Lower leg skin (tissue), 4 donors: Measurements from ENCODE around the gene ASF1B. TPM values are rescaled to one million over a fixed set of nuclear protein-coding genes. Genes with fewer than 3 reads are reported as not detected.
"Not testable (repeated sequence)": the region's sequence is repeated elsewhere in the genome, so short reads cannot be mapped to it uniquely, and the experiment has no call there.

Experiments
- DNase-seq, 2 donors: peaks; one replicate each; pipeline ENCODE4 v3.0.0-alpha.2; 2019; ENCODE audit warnings: low spot score in 2 of 2
- H3K4me3 ChIP-seq: fragments of 200-600 bp; sonication (generic); 2 replicates; pipeline ENCODE4 v1.5.1; 2017; ENCODE audit warnings: mild to moderate bottlenecking, low read depth; ENCODE audit not compliant: poor library complexity, severe bottlenecking
- POLR2A ChIP-seq, 2 donors: fragments of 450-650 bp; IDR thresholded peaks; one replicate each; pipeline ENCODE4 v1.6.1; 2016 to 2017; ENCODE audit warnings: antibody characterized with exemption in 2 of 2, mild to moderate bottlenecking in 1 of 2, moderate library complexity in 1 of 2
- WGBS, 2 donors: methylation state at CpG; one replicate each; pipeline ENCODE4 v1.1.5; 2018; 5-methylcytosine and 5-hydroxymethylcytosine counted together
- intact Hi-C: fragments of 100-400 bp; cut with DNase I; formaldehyde crosslinking; loops from one replicate; pipeline ENCODE4 v1.15.0; 2023; ENCODE audit warnings: low total_unique reads
- total RNA-seq, 4 donors: library from RNA; depleted of rRNA; stranded (reverse); fragments of >200 nt; gene quantifications; one replicate each; pipeline ENCODE4 v1.1.0, GENCODE V29; 2016
- TF ChIP-seq, protein P1 (sequence below), 3 donors: fragments of 450-650 bp; IDR thresholded peaks; one replicate each; pipeline ENCODE4 v1.5.1; 2016; ENCODE audit warnings: antibody characterized with exemption in 3 of 3, mild to moderate bottlenecking in 3 of 3, moderate library complexity in 2 of 3

The ASF1B gene
- total RNA-seq, 4 donors from 2014 or later = 1.6 to 3.2 (median 2.3) TPM; not detected in 1

DNA sequence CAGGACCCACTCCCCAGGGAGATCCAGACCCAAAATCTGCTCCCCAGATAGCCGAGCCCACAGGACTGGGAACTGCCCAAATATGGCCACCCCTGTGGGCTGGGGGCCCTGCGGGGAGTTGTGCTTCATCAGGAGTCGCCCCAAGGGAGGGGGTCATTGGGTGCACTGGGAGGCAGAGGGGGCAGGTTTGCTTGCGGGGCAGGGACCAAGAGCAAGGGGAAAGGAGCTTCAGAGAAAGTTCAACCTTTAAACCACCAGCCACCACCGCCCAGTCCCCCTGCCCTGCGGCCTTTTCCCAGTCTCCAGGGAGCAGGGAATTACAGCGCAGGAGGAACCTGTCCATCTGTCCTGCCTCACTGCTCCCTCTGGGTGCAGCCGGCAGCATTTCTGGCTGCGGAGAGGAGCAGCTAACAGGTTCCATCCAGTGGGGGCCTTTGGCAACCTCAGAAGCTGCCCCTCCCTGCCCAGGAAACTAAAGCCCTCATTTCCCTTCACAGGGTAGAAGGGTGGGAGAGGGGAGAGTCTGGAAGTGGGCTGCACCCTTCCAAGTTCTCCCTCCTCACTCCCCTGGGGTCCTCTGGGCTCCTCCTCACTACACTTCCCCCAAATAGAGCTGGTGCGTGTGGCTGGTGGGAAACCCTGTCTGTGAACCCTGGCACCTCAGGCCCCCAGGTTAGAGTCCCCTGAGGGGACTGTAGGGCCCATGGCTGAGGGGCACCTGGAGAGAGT lies 13.8 kb upstream of the ASF1B start:
- no peak for DNase-seq
- 42 to 63% methylated on average over 10 of the region's 10 CpGs for WGBS, 2 donors
- no peak overlapping the region for H3K4me3 ChIP-seq
- TF ChIP-seq, protein P1, sequence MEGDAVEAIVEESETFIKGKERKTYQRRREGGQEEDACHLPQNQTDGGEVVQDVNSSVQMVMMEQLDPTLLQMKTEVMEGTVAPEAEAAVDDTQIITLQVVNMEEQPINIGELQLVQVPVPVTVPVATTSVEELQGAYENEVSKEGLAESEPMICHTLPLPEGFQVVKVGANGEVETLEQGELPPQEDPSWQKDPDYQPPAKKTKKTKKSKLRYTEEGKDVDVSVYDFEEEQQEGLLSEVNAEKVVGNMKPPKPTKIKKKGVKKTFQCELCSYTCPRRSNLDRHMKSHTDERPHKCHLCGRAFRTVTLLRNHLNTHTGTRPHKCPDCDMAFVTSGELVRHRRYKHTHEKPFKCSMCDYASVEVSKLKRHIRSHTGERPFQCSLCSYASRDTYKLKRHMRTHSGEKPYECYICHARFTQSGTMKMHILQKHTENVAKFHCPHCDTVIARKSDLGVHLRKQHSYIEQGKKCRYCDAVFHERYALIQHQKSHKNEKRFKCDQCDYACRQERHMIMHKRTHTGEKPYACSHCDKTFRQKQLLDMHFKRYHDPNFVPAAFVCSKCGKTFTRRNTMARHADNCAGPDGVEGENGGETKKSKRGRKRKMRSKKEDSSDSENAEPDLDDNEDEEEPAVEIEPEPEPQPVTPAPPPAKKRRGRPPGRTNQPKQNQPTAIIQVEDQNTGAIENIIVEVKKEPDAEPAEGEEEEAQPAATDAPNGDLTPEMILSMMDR (IDR thresholded peaks at IDR 0.05) = no peak
- no peak for TF ChIP-seq POLR2A (IDR thresholded peaks at IDR 0.05)
- intact Hi-C loops = no loop called here

DNA sequence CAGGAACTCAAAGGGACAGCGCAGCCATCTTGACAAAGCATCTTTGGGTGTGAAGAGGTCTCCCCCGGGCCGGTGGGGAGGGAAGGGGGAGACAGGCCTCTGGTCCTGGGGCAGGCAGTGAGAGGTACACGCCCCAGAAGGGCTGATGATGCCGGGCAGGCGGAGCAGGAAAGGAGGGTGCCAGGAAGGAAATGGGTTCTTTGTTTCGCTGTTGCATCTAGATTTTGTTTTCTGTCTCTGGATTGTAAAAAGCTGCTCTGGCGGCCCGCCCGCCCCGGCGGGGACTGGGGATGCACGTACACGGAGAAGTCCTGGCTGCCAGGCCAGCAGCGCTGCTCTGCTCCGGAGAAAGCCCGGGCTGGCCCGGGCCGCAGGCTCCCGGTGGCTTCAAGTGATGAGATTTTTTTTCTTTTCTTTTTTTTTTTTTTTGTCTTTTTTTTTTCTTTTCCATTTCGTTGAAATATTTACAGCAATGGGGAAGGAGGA lies 13.2 kb upstream of the ASF1B start:
- H3K4me3 ChIP-seq = no peak overlapping the region
- intact Hi-C loops = no loop called here
- 0 to 2% methylated on average over 21 of the region's 21 CpGs for WGBS, 2 donors

DNA sequence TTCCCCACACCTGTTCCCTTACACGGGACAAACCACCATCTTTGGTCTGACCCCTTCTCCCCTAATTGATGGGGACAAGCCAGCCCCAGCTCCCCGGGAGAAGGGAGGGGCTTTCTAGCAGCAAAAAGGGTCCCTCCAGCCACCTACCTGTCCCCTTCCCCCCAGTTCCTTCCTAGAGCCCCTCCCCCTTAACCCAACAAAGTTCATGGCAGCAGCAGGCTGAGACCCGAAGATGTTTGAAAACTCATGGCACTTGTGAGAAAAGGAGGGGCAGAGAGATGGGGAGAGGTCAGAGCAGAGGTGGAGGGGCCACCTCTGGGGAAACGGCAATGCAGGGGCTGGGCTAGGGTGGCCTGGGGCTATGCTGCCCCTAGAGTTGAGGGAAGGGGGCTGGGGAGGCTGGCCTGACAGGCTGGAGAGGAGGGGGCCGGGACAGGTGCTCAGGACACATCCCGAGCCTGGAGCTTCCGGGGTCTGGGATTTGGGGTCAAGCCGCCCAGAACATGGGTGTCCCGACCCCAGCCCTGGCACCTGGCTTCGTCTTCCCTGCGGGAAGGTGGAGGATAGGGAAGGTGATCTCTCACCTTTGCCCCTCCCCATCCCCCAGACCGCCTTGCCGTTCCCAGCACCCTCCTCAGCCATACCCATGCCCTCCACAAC lies 12.5 kb upstream of the ASF1B start:
- intact Hi-C loops = no loop called here
- DNase-seq = no peak
- WGBS, 2 donors = 61 to 66% methylated on average over 10 to 13 of the region's 13 CpGs
- H3K4me3 ChIP-seq = no peak overlapping the region
- TF ChIP-seq POLR2A (IDR thresholded peaks at IDR 0.05) = no peak
- TF ChIP-seq, protein P1 (IDR thresholded peaks at IDR 0.05) = no peak

More for the DNA sequence above, 13.2 kb upstream of the ASF1B start:
- no peak for TF ChIP-seq POLR2A (IDR thresholded peaks at IDR 0.05)
- TF ChIP-seq, protein P1 (IDR thresholded peaks at IDR 0.05) = no peak
- peak; percentile 70 to 94 for DNase-seq

DNA sequence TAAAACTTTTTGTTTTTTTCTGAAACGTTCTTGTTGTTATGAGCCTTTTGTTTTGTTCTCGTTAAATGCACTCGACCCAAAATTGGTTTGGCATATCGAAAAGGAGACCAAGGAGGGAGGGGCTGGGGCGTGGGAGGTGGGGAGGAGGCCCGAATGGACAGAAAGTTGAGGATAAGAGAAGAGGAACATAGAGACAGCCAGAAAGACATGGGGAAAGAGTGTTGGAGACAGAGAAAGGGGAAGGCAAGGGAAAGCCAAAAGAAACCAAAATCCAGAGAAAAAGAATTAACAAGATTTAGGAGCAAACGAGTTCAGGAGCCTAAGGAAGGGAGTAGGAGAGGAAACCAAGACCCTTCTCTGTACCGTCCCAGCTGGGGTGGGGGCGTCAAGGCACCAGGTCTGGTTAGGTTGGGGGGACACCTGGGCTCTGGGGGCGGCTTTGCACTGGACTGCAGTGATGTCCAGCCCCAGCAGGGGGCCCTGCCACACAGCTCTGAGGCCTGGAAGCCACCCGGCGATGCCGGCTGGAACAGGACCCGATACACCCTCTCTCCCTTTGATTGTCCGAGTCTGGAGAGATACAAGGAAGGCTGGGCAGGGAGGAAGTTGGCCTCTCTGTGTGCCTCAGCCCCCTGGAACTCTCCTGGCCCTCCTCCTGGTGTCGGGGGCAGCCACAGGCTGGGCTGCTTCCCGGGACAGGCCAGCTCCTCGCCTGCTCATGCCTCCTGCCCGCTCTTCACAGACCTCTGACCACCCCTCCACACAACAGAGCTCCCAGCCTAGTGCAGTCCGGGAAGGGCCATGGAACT lies 11.6 kb upstream of the ASF1B start:
- TF ChIP-seq POLR2A (IDR thresholded peaks at IDR 0.05) = no peak
- TF ChIP-seq, protein P1 (IDR thresholded peaks at IDR 0.05) = peak in 1 of 3 donors; percentile 48
- intact Hi-C loops = no loop called here
- peak; percentile 35 to 93 for DNase-seq
- 36 to 49% methylated on average over 19 to 20 of the region's 20 CpGs for WGBS, 2 donors
- H3K4me3 ChIP-seq = no peak overlapping the region

DNA sequence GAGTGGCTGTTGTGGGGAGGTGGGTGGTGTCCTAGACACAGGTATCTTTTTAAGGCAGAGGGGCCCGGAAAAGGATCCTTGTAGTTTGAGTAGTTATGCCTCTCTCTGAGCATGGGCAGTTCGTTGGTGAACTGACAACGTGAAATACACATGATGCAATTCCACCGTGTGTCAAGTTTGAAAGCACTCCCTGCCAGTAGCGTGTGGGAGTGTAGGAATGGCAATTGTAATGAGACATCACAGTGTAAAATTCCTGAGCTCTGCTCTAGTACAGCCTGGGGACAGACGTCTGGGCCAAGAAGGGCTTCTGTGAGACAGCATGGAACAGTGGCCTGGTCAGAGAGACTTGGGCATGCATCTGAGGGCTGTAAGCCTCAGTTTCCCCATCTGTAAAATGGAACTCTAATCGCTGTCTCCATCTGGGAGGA lies 10.4 kb upstream of the ASF1B start:
- intact Hi-C loops = no loop called here

DNA sequence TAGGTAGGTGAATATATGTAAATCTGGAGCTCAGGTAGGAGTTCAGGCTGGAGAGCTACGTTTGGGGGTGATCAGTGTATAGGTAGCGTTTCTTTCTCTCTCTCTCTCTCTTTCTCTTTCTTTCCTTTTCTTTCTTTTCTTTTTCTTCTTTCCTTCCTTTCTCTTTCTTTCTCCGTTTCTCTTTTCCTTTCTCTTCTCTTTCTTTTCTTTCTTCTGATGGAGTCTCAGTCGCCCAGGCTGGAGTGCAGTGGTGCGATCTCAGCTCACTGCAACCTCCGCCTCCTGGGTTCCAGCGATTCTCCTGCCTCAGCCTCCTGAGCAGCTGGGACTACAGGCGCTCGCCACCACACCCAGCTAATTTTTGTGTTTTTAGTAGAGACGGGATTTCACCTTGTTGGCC lies 9.8 kb upstream of the ASF1B start:
- DNase-seq, intact Hi-C loops, H3K4me3 ChIP-seq: not testable (repeated sequence)
- 92 to 93% methylated on average over 10 of the region's 10 CpGs for WGBS, 2 donors

More for the DNA sequence above, 10.4 kb upstream of the ASF1B start:
- TF ChIP-seq, protein P1 (IDR thresholded peaks at IDR 0.05) = no peak
- TF ChIP-seq POLR2A (IDR thresholded peaks at IDR 0.05) = no peak
- H3K4me3 ChIP-seq = no peak overlapping the region
- DNase-seq = no peak
- WGBS, 2 donors = 46 to 56% methylated on average over 7 of the region's 7 CpGs
